ENCODE results near the gene SLC7A11. TPM values are rescaled to one million over a fixed set of nuclear protein-coding genes. Genes with fewer than 3 reads are reported as not detected.

The SLC7A11 gene
- total RNA-seq, 5 donors from 2014 or later (not counting 1 experiment from before 2014, with no cell fraction given) = 0.05 to 0.44 (median 0.30) TPM

GRCh38 chr4:138233313-138234034, 8.7 kb downstream of the SLC7A11 start:
- Histone ChIP-seq H3K36me3 (ENCODE audit: control insufficient read depth in 2 of 2, extremely low read depth in 1 of 2, insufficient read depth in 1 of 2, low read length in 1 of 2) (no peaks in the 10 kb centered on the region), H3K4me3 (ENCODE audit: control insufficient read depth in 1 of 2, extremely low read depth in 1 of 2, low read length in 1 of 2) (no peak overlapping the region), H3K27me3 (replicated peaks in 1 of 2; ENCODE audit: control insufficient read depth in 2 of 2, extremely low read depth in 1 of 2, insufficient read depth in 2 of 2, low read length in 1 of 2) (no peaks in the 10 kb centered on the region), H3K4me1 (ENCODE audit: control insufficient read depth in 1 of 2, extremely low read depth in 1 of 2, insufficient read depth in 2 of 2, low read length in 2 of 2) (no peaks in the 10 kb centered on the region), H3K9me3 (no peaks in the 10 kb centered on the region), H3K27ac (ENCODE audit: low read length) (no peak overlapping the region)
- no peaks in the 10 kb centered on the region for H3K4me1 Mint-ChIP-seq
- no peaks in the 10 kb centered on the region for H3K36me3 Mint-ChIP-seq
- H3K4me3 Mint-ChIP-seq = no peak overlapping the region
- no peak overlapping the region for H3K27ac Mint-ChIP-seq
- peaks cover 0 to 5% (median 0%) of the 10 kb centered on the region in 3 donors for H3K9me3 Mint-ChIP-seq
- CTCF ChIA-PET = no interaction called here
- POLR2A ChIA-PET = no interaction called here
- ATAC-seq (replicated peaks in 1 of 4) = no peak
- no peaks in the 10 kb centered on the region for H3K27me3 Mint-ChIP-seq
- WGBS (ENCODE audit: insufficient coverage) = 92% methylated on average over 7 of the region's 9 CpGs
- DNase-seq = no peak

- no CpG with 5 or more reads among the region's 1 CpG for WGBS (ENCODE audit: insufficient coverage)
- peaks cover 0 to 5% (median 0%) of the 10 kb centered on the region in 3 donors for H3K9me3 Mint-ChIP-seq
- Histone ChIP-seq H3K4me3 (ENCODE audit: control insufficient read depth in 1 of 2, extremely low read depth in 1 of 2, low read length in 1 of 2) (no peak overlapping the region), H3K27me3 (replicated peaks in 1 of 2; ENCODE audit: control insufficient read depth in 2 of 2, extremely low read depth in 1 of 2, insufficient read depth in 2 of 2, low read length in 1 of 2) (no peaks in the 10 kb centered on the region), H3K36me3 (ENCODE audit: control insufficient read depth in 2 of 2, extremely low read depth in 1 of 2, insufficient read depth in 1 of 2, low read length in 1 of 2) (no peaks in the 10 kb centered on the region), H3K27ac (ENCODE audit: low read length) (no peak overlapping the region), H3K9me3 (no peaks in the 10 kb centered on the region), H3K4me1 (ENCODE audit: control insufficient read depth in 1 of 2, extremely low read depth in 1 of 2, insufficient read depth in 2 of 2, low read length in 2 of 2) (no peaks in the 10 kb centered on the region)
- CTCF ChIA-PET = no interaction called here
- POLR2A ChIA-PET = no interaction called here
- H3K36me3 Mint-ChIP-seq = no peaks in the 10 kb centered on the region
- H3K27ac Mint-ChIP-seq = no peak overlapping the region
- no peak overlapping the region for H3K4me3 Mint-ChIP-seq
- no peaks in the 10 kb centered on the region for H3K4me1 Mint-ChIP-seq
- ATAC-seq (replicated peaks in 1 of 4) = no peak
- DNase-seq = no peak
- H3K27me3 Mint-ChIP-seq = no peaks in the 10 kb centered on the region
Measured at GRCh38 chr4:138232364-138232763, 9.8 kb downstream of the SLC7A11 start.

DNA sequence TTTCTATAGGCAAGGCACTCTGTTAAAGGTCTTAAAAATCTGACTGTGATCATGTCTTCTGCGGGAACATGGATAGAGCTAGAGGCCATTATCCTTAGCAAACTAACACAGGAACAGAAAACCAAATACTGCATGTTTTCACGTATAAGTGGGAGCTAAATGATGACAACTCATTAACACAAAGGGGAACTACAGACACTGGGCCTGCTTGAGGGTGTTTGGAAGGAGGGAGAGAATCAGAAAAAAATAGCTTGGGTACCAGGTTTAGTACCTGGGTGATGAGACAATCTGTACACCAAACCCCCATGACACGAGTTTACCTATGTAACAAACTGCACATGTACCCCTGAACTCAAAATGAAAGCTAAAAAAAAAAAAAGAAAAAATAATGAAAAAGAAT, 12.1 kb downstream of the SLC7A11 start:
- no peak overlapping the region for H3K27ac ChIP-seq (ENCODE audit: low read length)
- ATAC-seq (replicated peaks in 1 of 4) = no peak

DNA sequence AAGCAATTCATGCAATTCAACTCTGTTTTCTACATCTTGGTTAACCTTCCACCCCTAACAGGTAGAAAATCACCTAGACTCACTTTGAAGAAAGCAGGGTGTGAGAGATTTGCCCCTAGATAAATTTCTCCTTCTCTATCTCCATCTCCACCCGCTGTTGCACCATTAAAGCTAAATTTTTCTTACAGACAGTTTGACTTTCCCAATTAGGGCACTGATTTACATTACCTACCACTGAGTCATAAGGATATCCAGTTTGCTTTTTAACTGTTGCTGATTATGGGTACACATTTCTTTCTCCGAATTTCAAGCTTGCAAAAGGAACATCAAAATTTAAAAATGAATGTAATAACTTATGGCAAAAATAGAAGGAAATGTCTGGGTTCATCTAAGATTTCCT, 13.0 kb downstream of the SLC7A11 start:
- Histone ChIP-seq H3K27me3 (replicated peaks in 1 of 2; ENCODE audit: control insufficient read depth in 2 of 2, extremely low read depth in 1 of 2, insufficient read depth in 2 of 2, low read length in 1 of 2) (no peaks in the 10 kb centered on the region), H3K4me3 (ENCODE audit: control insufficient read depth in 1 of 2, extremely low read depth in 1 of 2, low read length in 1 of 2) (no peak overlapping the region), H3K4me1 (ENCODE audit: control insufficient read depth in 1 of 2, extremely low read depth in 1 of 2, insufficient read depth in 2 of 2, low read length in 2 of 2) (no peaks in the 10 kb centered on the region), H3K9me3 (no peaks in the 10 kb centered on the region), H3K27ac (ENCODE audit: low read length) (no peak overlapping the region), H3K36me3 (ENCODE audit: control insufficient read depth in 2 of 2, extremely low read depth in 1 of 2, insufficient read depth in 1 of 2, low read length in 1 of 2) (no peaks in the 10 kb centered on the region)
- Mint-ChIP-seq H3K36me3 (no peaks in the 10 kb centered on the region), H3K4me3 (no peak overlapping the region), H3K27ac (no peak overlapping the region), H3K4me1 (no peaks in the 10 kb centered on the region), H3K9me3 (no peaks in the 10 kb centered on the region), H3K27me3 (no peaks in the 10 kb centered on the region)
- ChIA-PET POLR2A (interaction anchor here in 1 of 2 donors (0.6 to 1.1 kb wide), 2 partner anchors 15 to 1901 kb away, joined by 3 to 7 read pairs; no protein-coding TSS in a partner anchor), CTCF (interaction anchor here in 1 of 2 donors (0.6 kb wide), 1 partner anchor 207 kb away, joined by 4 read pairs; no protein-coding TSS in a partner anchor)
- no peak for ATAC-seq (replicated peaks in 1 of 4)
- WGBS (ENCODE audit: insufficient coverage) = no CpG with 5 or more reads among the region's 2 CpGs
- no peak for DNase-seq

More for the DNA sequence above, 12.1 kb downstream of the SLC7A11 start:
- no peaks in the 10 kb centered on the region for H3K4me1 ChIP-seq (ENCODE audit: control insufficient read depth in 1 of 2, extremely low read depth in 1 of 2, insufficient read depth in 2 of 2, low read length in 2 of 2)
- POLR2A ChIA-PET = interaction anchor here (0.5 to 1.1 kb wide), 3 partner anchors 15 to 72 kb away, joined by 3 to 12 read pairs (median 6); no protein-coding TSS in a partner anchor
- H3K9me3 Mint-ChIP-seq = no peaks in the 10 kb centered on the region
- H3K36me3 ChIP-seq (ENCODE audit: control insufficient read depth in 2 of 2, extremely low read depth in 1 of 2, insufficient read depth in 1 of 2, low read length in 1 of 2) = no peaks in the 10 kb centered on the region
- no peaks in the 10 kb centered on the region for H3K9me3 ChIP-seq
- WGBS (ENCODE audit: insufficient coverage) = 80% methylated on average over 1 of the region's 3 CpGs
- no peak for DNase-seq
- H3K27me3 Mint-ChIP-seq = no peaks in the 10 kb centered on the region
- no peak overlapping the region for H3K27ac Mint-ChIP-seq
- H3K4me3 ChIP-seq (ENCODE audit: control insufficient read depth in 1 of 2, extremely low read depth in 1 of 2, low read length in 1 of 2) = no peak overlapping the region
- H3K36me3 Mint-ChIP-seq = no peaks in the 10 kb centered on the region
- H3K4me3 Mint-ChIP-seq = no peak overlapping the region
- no peaks in the 10 kb centered on the region for H3K4me1 Mint-ChIP-seq
- CTCF ChIA-PET = no interaction called here
- H3K27me3 ChIP-seq (replicated peaks in 1 of 2; ENCODE audit: control insufficient read depth in 2 of 2, extremely low read depth in 1 of 2, insufficient read depth in 2 of 2, low read length in 1 of 2) = no peaks in the 10 kb centered on the region

DNA sequence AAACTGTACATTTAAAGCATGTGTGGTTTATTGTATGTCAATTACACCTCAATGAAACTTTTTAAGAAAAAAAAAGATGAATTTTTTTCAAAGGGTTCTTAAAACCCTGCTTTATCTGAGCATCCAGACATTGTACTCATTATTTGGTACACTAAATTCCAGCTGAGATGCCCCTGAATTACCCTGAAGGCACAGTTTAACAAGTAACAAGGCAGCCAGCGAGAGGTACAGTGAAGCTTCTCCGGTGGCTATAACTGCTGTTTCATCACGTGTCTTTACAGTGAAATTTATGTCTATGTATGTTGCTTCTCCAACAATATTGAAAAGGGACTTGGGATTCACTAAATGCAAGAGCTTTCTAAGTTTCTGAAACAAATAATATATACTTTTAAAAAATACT, 15.8 kb downstream of the SLC7A11 start:
- no peaks in the 10 kb centered on the region for H3K9me3 ChIP-seq
- DNase-seq (no peak), ATAC-seq (replicated peaks in 1 of 4) (no peak)
- no peaks in the 10 kb centered on the region for H3K36me3 Mint-ChIP-seq
- no peaks in the 10 kb centered on the region for H3K9me3 Mint-ChIP-seq
- POLR2A ChIA-PET = no interaction called here
- H3K36me3 ChIP-seq (ENCODE audit: control insufficient read depth in 2 of 2, extremely low read depth in 1 of 2, insufficient read depth in 1 of 2, low read length in 1 of 2) = no peaks in the 10 kb centered on the region
- no peak overlapping the region for H3K4me3 Mint-ChIP-seq
- no peaks in the 10 kb centered on the region for H3K4me1 ChIP-seq (ENCODE audit: control insufficient read depth in 1 of 2, extremely low read depth in 1 of 2, insufficient read depth in 2 of 2, low read length in 2 of 2)
- no peaks in the 10 kb centered on the region for H3K27me3 Mint-ChIP-seq
- no peak overlapping the region for H3K27ac ChIP-seq (ENCODE audit: low read length)
- no peak overlapping the region for H3K4me3 ChIP-seq (ENCODE audit: control insufficient read depth in 1 of 2, extremely low read depth in 1 of 2, low read length in 1 of 2)
- H3K4me1 Mint-ChIP-seq = no peaks in the 10 kb centered on the region
- H3K27ac Mint-ChIP-seq = no peak overlapping the region
- CTCF ChIA-PET = no interaction called here
- no peaks in the 10 kb centered on the region for H3K27me3 ChIP-seq (replicated peaks in 1 of 2; ENCODE audit: control insufficient read depth in 2 of 2, extremely low read depth in 1 of 2, insufficient read depth in 2 of 2, low read length in 1 of 2)
- no CpG with 5 or more reads among the region's 3 CpGs for WGBS (ENCODE audit: insufficient coverage)

- DNase-seq (no peak), ATAC-seq (replicated peaks in 1 of 4) (no peak)
- WGBS (ENCODE audit: insufficient coverage) = no CpG with 5 or more reads among the region's 1 CpG
- POLR2A ChIA-PET = no interaction called here
- Histone ChIP-seq H3K9me3 (no peaks in the 10 kb centered on the region), H3K36me3 (ENCODE audit: control insufficient read depth in 2 of 2, extremely low read depth in 1 of 2, insufficient read depth in 1 of 2, low read length in 1 of 2) (no peaks in the 10 kb centered on the region), H3K4me3 (ENCODE audit: control insufficient read depth in 1 of 2, extremely low read depth in 1 of 2, low read length in 1 of 2) (no peak overlapping the region), H3K27ac (ENCODE audit: low read length) (no peak overlapping the region), H3K27me3 (replicated peaks in 1 of 2; ENCODE audit: control insufficient read depth in 2 of 2, extremely low read depth in 1 of 2, insufficient read depth in 2 of 2, low read length in 1 of 2) (no peaks in the 10 kb centered on the region), H3K4me1 (ENCODE audit: control insufficient read depth in 1 of 2, extremely low read depth in 1 of 2, insufficient read depth in 2 of 2, low read length in 2 of 2) (no peaks in the 10 kb centered on the region)
- H3K36me3 Mint-ChIP-seq = no peaks in the 10 kb centered on the region
- CTCF ChIA-PET = no interaction called here
- no peaks in the 10 kb centered on the region for H3K9me3 Mint-ChIP-seq
- no peak overlapping the region for H3K4me3 Mint-ChIP-seq
- no peaks in the 10 kb centered on the region for H3K4me1 Mint-ChIP-seq
- H3K27ac Mint-ChIP-seq = no peak overlapping the region
- no peaks in the 10 kb centered on the region for H3K27me3 Mint-ChIP-seq
Measured at GRCh38 chr4:138225477-138225876, 16.7 kb downstream of the SLC7A11 start.

All from T-cell (primary cell).